ENCODE data around the gene UTP18. TPM values are rescaled to one million over a fixed set of nuclear protein-coding genes. Genes with fewer than 3 reads are reported as not detected.
"Not testable (repeated sequence)": the region's sequence is repeated elsewhere in the genome, so short reads cannot be mapped to it uniquely, and the experiment has no call there.

The UTP18 gene
- total RNA-seq, 1 experiment from 2014 or later: 57.8 TPM

DNA sequence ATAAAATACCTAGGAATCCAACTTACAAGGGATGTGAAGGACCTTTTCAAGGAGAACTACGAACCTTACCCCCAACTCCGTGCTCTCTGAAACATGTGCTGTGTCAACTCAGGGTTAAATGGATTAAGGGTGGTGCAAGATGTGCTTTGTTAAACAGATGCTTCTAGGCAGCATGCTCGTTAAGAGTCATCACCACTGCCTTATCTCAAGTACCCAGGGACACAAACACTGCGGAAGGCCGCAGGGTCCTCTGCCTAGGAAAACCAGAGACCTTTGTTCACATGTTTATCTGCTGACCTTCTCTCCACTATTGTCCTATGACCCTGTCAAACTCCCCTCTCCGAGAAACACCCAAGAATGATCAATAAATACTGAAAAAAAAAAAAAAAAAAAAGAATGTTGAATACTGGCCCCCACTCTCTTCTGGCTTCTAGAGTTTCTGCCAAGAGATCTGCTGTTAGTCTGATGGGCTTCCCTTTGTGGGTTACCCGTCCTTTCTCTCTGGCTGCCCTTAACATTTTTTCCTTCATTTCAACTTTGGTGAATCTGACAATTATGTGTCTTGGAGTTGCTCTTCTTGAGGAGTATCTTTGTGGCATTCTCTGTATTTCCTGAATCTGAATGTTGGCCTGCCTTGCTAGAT, 70.6 kb downstream of the UTP18 start:
- DNase-seq (ENCODE audit: low read depth): not testable (repeated sequence)

- DNase-seq (ENCODE audit: low read depth): no peak
Measured at GRCh38 chr17:51335006-51335590, 74.8 kb downstream of the UTP18 start.

GRCh38 chr17:51335883-51336822, 75.8 kb downstream of the UTP18 start:
- no peak for DNase-seq (ENCODE audit: low read depth)

- no peak for DNase-seq (ENCODE audit: low read depth)
Measured at GRCh38 chr17:51341457-51341856, 81.1 kb downstream of the UTP18 start.

- no peak for DNase-seq (ENCODE audit: low read depth)
Measured at GRCh38 chr17:51342257-51342656, 81.9 kb downstream of the UTP18 start.

DNA sequence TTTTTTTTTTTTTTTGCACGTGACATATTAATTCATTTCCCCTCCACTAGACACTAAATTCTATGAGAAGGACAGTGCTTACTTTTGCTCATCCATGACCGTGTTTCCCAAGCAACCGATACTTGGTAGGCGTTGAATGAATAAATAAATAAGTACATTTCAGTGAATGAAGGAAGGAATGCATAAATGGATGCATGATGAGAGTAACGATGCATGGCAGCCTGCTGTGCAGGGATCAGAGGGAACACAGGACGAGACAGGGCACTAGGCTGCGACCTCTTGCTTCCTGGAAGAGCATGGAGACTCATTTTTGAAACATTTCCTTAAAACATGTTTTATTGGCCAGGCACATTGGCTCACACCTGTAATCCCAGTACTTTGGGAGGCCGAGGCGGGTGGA, 84.2 kb downstream of the UTP18 start:
- no peak for DNase-seq (ENCODE audit: low read depth)

- no peak for DNase-seq (ENCODE audit: low read depth)
Measured at GRCh38 chr17:51346218-51346982, 86.1 kb downstream of the UTP18 start.

Other genes starting within 250 kb of the UTP18 start
- 34.4 and 37.1 TPM in 2 replicates for gene SPAG9, start 139.7 kb upstream of the UTP18 start, total RNA-seq (2014; rRNA removed; shearing (Covaris generic))
- gene NME1, start 107.0 kb upstream of the UTP18 start, total RNA-seq (2014; rRNA removed; shearing (Covaris generic)): 418 and 504 TPM in 2 replicates
- gene NME2, start 94.1 kb upstream of the UTP18 start, total RNA-seq (2014; rRNA removed; shearing (Covaris generic)): 903 and 1,057 TPM in 2 replicates
- 4.2 and 5.3 TPM in 2 replicates for gene MBTD1, start 497 bp upstream of the UTP18 start, total RNA-seq (2014; rRNA removed; shearing (Covaris generic))

All from HT1080 (cell line).